HCEC 1CT (cell line): ENCODE data around the gene IFFO2.
"Not testable (repeated sequence)": the region's sequence is repeated elsewhere in the genome, so short reads cannot be mapped to it uniquely, and the experiment has no call there.

Experiments
- DNase-seq: peaks from one replicate; pipeline ENCODE4 v3.0.0-alpha.2; 2017

IFFO2 gene

GRCh38 chr1:18871401-18872070 is 84.9 kb downstream of the IFFO2 start:
- DNase-seq, result no peak

- DNase-seq, result no peak
Measured at GRCh38 chr1:18870957-18871356, 85.5 kb downstream of the IFFO2 start.

- DNase-seq, result not testable (repeated sequence)
Measured at GRCh38 chr1:18870595-18870865, 85.9 kb downstream of the IFFO2 start.

GRCh38 chr1:18869847-18870594 is 86.5 kb downstream of the IFFO2 start:
- no peak for DNase-seq

GRCh38 chr1:18868801-18869424 is 87.6 kb downstream of the IFFO2 start:
- DNase-seq, result no peak

- no peak for DNase-seq
Measured at GRCh38 chr1:18868354-18868753, 88.1 kb downstream of the IFFO2 start.

GRCh38 chr1:18866846-18867245 is 89.6 kb downstream of the IFFO2 start:
- no peak for DNase-seq

GRCh38 chr1:18866314-18866713 is 90.2 kb downstream of the IFFO2 start:
- DNase-seq, result no peak

GRCh38 chr1:18865176-18865575 is 91.3 kb downstream of the IFFO2 start:
- DNase-seq, result no peak

GRCh38 chr1:18861590-18861989 is 94.9 kb downstream of the IFFO2 start:
- no peak for DNase-seq

- no peak for DNase-seq
Measured at GRCh38 chr1:18861082-18861481, 95.4 kb downstream of the IFFO2 start.

- DNase-seq, result no peak
Measured at GRCh38 chr1:18859560-18859959, 96.9 kb downstream of the IFFO2 start, which contains the start of gene TAS1R2. Gene TAS1R2, minus strand, starts transcription at chr1:18859660. Its CDS starts 0 bp downstream, at chr1:18859660.

- DNase-seq, result no peak
Measured at GRCh38 chr1:18858070-18858688, 98.3 kb downstream of the IFFO2 start.

GRCh38 chr1:18856435-18856834 is 100.0 kb downstream of the IFFO2 start:
- DNase-seq, result no peak

GRCh38 chr1:18855573-18855972 is 100.9 kb downstream of the IFFO2 start:
- no peak for DNase-seq

GRCh38 chr1:18854331-18855025 is 102.0 kb downstream of the IFFO2 start:
- no peak for DNase-seq
